Gastrocnemius medialis (tissue), 4 donors: ENCODE results near the gene RBM47. TPM values are rescaled to one million over a fixed set of nuclear protein-coding genes. Genes with fewer than 3 reads are reported as not detected.

Experiments used
- ATAC-seq, 2 donors: fragments of 150-250 bp; one replicate each; pipeline ENCODE4 v1.9.1; 2016
- DNase-seq, 2 donors: peaks; one replicate each; pipeline ENCODE4 v3.0.0-alpha.2; 2019
- H3K27ac ChIP-seq, 4 donors: fragments of 200-600 bp; sonication (generic); 1 replicate in 1 of 4; 2 replicates in 3 of 4; pipeline ENCODE4 v1.5.1; 2016 to 2018; ENCODE audit warnings: mild to moderate bottlenecking in 2 of 4, moderate library complexity in 1 of 4
- H3K27me3 ChIP-seq, 3 donors: fragments of 200-600 bp; sonication (generic) in 2 of 3; 1 replicate in 1 of 3; 2 replicates in 2 of 3; pipeline versions ENCODE4 v1.5.1 to v1.6.0; 2016 to 2019; ENCODE audit warnings: mild to moderate bottlenecking in 1 of 3, moderate library complexity in 1 of 3
- H3K36me3 ChIP-seq, 2 donors: fragments of 200-600 bp; sonication (generic) in 1 of 2; one replicate each; pipeline ENCODE4 v1.5.1; 2017 to 2018
- H3K4me1 ChIP-seq, 2 donors: fragments of 200-600 bp; sonication (generic) in 1 of 2; one replicate each; pipeline ENCODE4 v1.5.1; 2016 to 2017; ENCODE audit warnings: mild to moderate bottlenecking in 2 of 2
- H3K4me3 ChIP-seq, 4 donors: fragments of 200-600 bp; sonication (generic) in 3 of 4; 1 replicate in 1 of 4; 2 replicates in 3 of 4; pipeline ENCODE4 v1.5.1; 2016 to 2019; ENCODE audit warnings: mild to moderate bottlenecking in 2 of 4
- H3K9me3 ChIP-seq, 3 donors: fragments of 200-600 bp; sonication (generic) in 2 of 3; 1 replicate in 1 of 3; 2 replicates in 2 of 3; pipeline ENCODE4 v1.5.1; 2016 to 2019
- CTCF ChIP-seq, 5 experiments: fragments of 450-650 bp in 3 of 5; fragments of 200-600 bp in 2 of 5; sonication (generic) in 2 of 5; IDR thresholded peaks in 4 of 5; conservative IDR thresholded peaks in 1 of 5; 1 replicate in 4 of 5; 2 replicates in 1 of 5; pipeline ENCODE4 v1.5.1; 2016 to 2019; ENCODE audit warnings: antibody characterized with exemption in 5 of 5, mild to moderate bottlenecking in 3 of 5, moderate library complexity in 3 of 5
- POLR2A ChIP-seq, 2 donors: fragments of 450-650 bp; IDR thresholded peaks; one replicate each; pipeline ENCODE4 v1.6.1; 2017; ENCODE audit warnings: antibody characterized with exemption in 2 of 2, mild to moderate bottlenecking in 2 of 2, moderate library complexity in 2 of 2
- in situ Hi-C, 4 donors: fragments of 200-750 bp; cut with MboI; loops; one replicate each; pipeline versions ENCODE4 v1.15.0 to v1.8.0; 2017; ENCODE audit warnings: low sequenced_read_pairs in 4 of 4
- intact Hi-C: fragments of 100-400 bp; cut with DNase I; formaldehyde crosslinking; loops from one replicate; pipeline ENCODE4 v1.15.1; 2023; ENCODE audit warnings: low total_unique reads
- microRNA-seq, 2 donors: library from miRNA; unstranded; fragments of <30 nt; microRNA quantifications; one replicate each; pipeline ENCODE4, GENCODE V29; 2016; ENCODE audit warnings: borderline replicate concordance in 2 of 2
- total RNA-seq, 4 donors: library from RNA; depleted of rRNA; stranded (reverse); fragments of >200 nt; gene quantifications; one replicate each; pipeline versions ENCODE4 v1.1.0 to v1.2.3, GENCODE V29; 2016

The RBM47 gene
- total RNA-seq, 4 donors from 2014 or later = 1.5 to 8.7 (median 4.3) TPM

GRCh38 chr4:40377512-40378365 is 251.9 kb downstream of the RBM47 start:
- Histone ChIP-seq H3K36me3 (no peaks in the 10 kb centered on the region), H3K4me1 (no peaks in the 10 kb centered on the region), H3K27me3 (no peaks in the 10 kb centered on the region), H3K27ac (no peak overlapping the region), H3K9me3 (no peaks in the 10 kb centered on the region), H3K4me3 (no peak overlapping the region)
- TF ChIP-seq CTCF (IDR thresholded peaks at IDR 0.05 in 4 of 5, conservative IDR thresholded peaks at IDR 0.05 in 1 of 5) = no peak
- no peak for TF ChIP-seq POLR2A (IDR thresholded peaks at IDR 0.05)
- in situ Hi-C loops (no loop called here), intact Hi-C loops (no loop called here)
- ATAC-seq = no peak
- no peak for DNase-seq

GRCh38 chr4:40375620-40376019 is 254.0 kb downstream of the RBM47 start:
- DNase-seq (no peak), ATAC-seq (no peak)
- in situ Hi-C loops = no loop called here

GRCh38 chr4:40375095-40375494 is 254.6 kb downstream of the RBM47 start:
- in situ Hi-C loops = no loop called here
- TF ChIP-seq POLR2A (IDR thresholded peaks at IDR 0.05) (no peak), CTCF (IDR thresholded peaks at IDR 0.05 in 4 of 5, conservative IDR thresholded peaks at IDR 0.05 in 1 of 5) (no peak)
- Histone ChIP-seq H3K4me1 (no peaks in the 10 kb centered on the region), H3K27me3 (no peaks in the 10 kb centered on the region), H3K4me3 (no peak overlapping the region), H3K27ac (no peak overlapping the region), H3K9me3 (no peaks in the 10 kb centered on the region), H3K36me3 (no peaks in the 10 kb centered on the region)
- DNase-seq (no peak), ATAC-seq (no peak)
- intact Hi-C loops = no loop called here

More at GRCh38 chr4:40375620-40376019, 254.0 kb downstream of the RBM47 start:
- TF ChIP-seq POLR2A (IDR thresholded peaks at IDR 0.05) (no peak), CTCF (IDR thresholded peaks at IDR 0.05 in 4 of 5, conservative IDR thresholded peaks at IDR 0.05 in 1 of 5) (no peak)
- Histone ChIP-seq H3K4me1 (no peaks in the 10 kb centered on the region), H3K27me3 (no peaks in the 10 kb centered on the region), H3K36me3 (no peaks in the 10 kb centered on the region), H3K4me3 (no peak overlapping the region), H3K27ac (no peak overlapping the region), H3K9me3 (no peaks in the 10 kb centered on the region)
- intact Hi-C loops = no loop called here

- H3K4me3 ChIP-seq = no peak overlapping the region
- intact Hi-C loops = no loop called here
- no peaks in the 10 kb centered on the region for H3K4me1 ChIP-seq
- DNase-seq (no peak), ATAC-seq (no peak)
- H3K36me3 ChIP-seq = no peaks in the 10 kb centered on the region
- H3K9me3 ChIP-seq = no peaks in the 10 kb centered on the region
- TF ChIP-seq CTCF (IDR thresholded peaks at IDR 0.05 in 4 of 5, conservative IDR thresholded peaks at IDR 0.05 in 1 of 5) = no peak
- TF ChIP-seq POLR2A (IDR thresholded peaks at IDR 0.05) = no peak
- no peak overlapping the region for H3K27ac ChIP-seq
- no peaks in the 10 kb centered on the region for H3K27me3 ChIP-seq
- in situ Hi-C loops = no loop called here
Measured at GRCh38 chr4:40373636-40374035, 256.0 kb downstream of the RBM47 start.

Small RNA genes lying within 50 kb of the gene (microRNA-seq; reads per million reads assigned to microRNA genes)
- gene MIR4802 = 0 reads per million in 2 donors

Other genes with a start within 250 kb of the RBM47 start
- under 1 TPM in 1 of 4 donors, not detected in 3; 0.18 TPM for gene NSUN7, start 120.1 kb upstream of the RBM47 start, total RNA-seq